Adrenal gland (tissue), 5 donors: ENCODE data around the gene KBTBD3.

Experiments
- CTCF ChIP-seq, 6 experiments: fragments of 450-650 bp in 4 of 6; fragments of 200-600 bp in 2 of 6; sonication (generic) in 1 of 6; IDR thresholded peaks; 1 replicate in 5 of 6; 2 replicates in 1 of 6; pipeline versions ENCODE4 v1.5.1 to v1.8.0; 2016 to 2021; ENCODE audit warnings: antibody characterized with exemption in 6 of 6, mild to moderate bottlenecking in 2 of 6, moderate library complexity in 1 of 6
- POLR2A ChIP-seq, 2 donors: fragments of 450-650 bp; IDR thresholded peaks; one replicate each; pipeline ENCODE4 v1.6.1; 2017; ENCODE audit warnings: antibody characterized with exemption in 2 of 2, mild to moderate bottlenecking in 2 of 2, moderate library complexity in 1 of 2
- donor health status: DM: no; HTN: no; CAD: no.

DNA sequence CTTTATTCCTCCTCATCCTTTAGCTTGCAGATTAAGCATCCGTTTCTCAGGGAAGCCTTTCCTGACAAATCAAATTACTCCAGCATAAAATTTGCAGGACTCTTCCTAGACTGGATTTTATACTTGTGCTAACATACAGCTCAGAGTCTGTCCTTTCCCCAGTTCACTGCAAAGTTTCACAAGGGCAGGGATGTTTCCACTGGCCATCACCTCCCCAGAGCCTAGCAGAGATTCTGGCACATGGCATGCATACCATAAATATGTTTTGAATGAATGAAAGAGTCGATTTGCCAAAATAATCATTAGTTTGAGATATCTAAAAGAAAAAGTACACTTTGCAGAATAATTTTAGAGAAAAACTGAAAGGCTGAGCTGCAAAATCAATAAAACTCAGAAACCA, 65.7 kb downstream of the KBTBD3 start:
- TF ChIP-seq CTCF (IDR thresholded peaks at IDR 0.05), result no peak
- TF ChIP-seq POLR2A (IDR thresholded peaks at IDR 0.05), result no peak
